Fibroblast of upper back skin (primary cell): ENCODE results near the gene TTC34.
"Not testable (repeated sequence)": the region's sequence is repeated elsewhere in the genome, so short reads cannot be mapped to it uniquely, and the experiment has no call there.

Source experiments
- DNase-seq: peaks from one replicate; pipeline ENCODE4 v3.0.0-alpha.2; 2013

The TTC34 gene

GRCh38 chr1:2639607-2640521 is 161.6 kb downstream of the TTC34 start:
- no peak for DNase-seq

- DNase-seq, result no peak
These were observed 162.3 kb downstream of the TTC34 start for GRCh38 chr1:2639203-2639602.

GRCh38 chr1:2638466-2639115 is 162.9 kb downstream of the TTC34 start:
- DNase-seq, result no peak

- no peak for DNase-seq
These were observed 163.9 kb downstream of the TTC34 start for GRCh38 chr1:2637442-2638145.

GRCh38 chr1:2636733-2637132 is 164.8 kb downstream of the TTC34 start:
- DNase-seq, result no peak

GRCh38 chr1:2635361-2636010 is 166.0 kb downstream of the TTC34 start:
- no peak for DNase-seq

GRCh38 chr1:2633936-2634491 is 167.5 kb downstream of the TTC34 start:
- no peak for DNase-seq

GRCh38 chr1:2633366-2633935 is 168.0 kb downstream of the TTC34 start:
- no peak for DNase-seq

- DNase-seq, result no peak
These were observed 168.7 kb downstream of the TTC34 start, which contains the start of gene MMEL1 for GRCh38 chr1:2632561-2633361. Gene MMEL1 (minus strand): TSS chr1:2633016. CDS start chr1:2629484, 3,532 bp downstream.

- DNase-seq, result no peak
These were observed 169.5 kb downstream of the TTC34 start for GRCh38 chr1:2632051-2632430.

GRCh38 chr1:2631136-2632050 is 170.1 kb downstream of the TTC34 start:
- DNase-seq, result no peak

- DNase-seq, result no peak
These were observed 170.9 kb downstream of the TTC34 start for GRCh38 chr1:2630498-2631135.

- no peak for DNase-seq
These were observed 171.6 kb downstream of the TTC34 start for GRCh38 chr1:2629627-2630497.

- no peak for DNase-seq
These were observed 172.4 kb downstream of the TTC34 start for GRCh38 chr1:2628933-2629626.

- DNase-seq, result no peak
These were observed 173.1 kb downstream of the TTC34 start for GRCh38 chr1:2628191-2628932.

- no peak for DNase-seq
These were observed 173.7 kb downstream of the TTC34 start for GRCh38 chr1:2627746-2628145.

- not testable (repeated sequence) for DNase-seq
These were observed 175.7 kb downstream of the TTC34 start for GRCh38 chr1:2625748-2626147.
